Astrocyte (in vitro differentiated cells and primary cell): ENCODE results near the gene NSD1. TPM values are rescaled to one million over a fixed set of nuclear protein-coding genes. Genes with fewer than 3 reads are reported as not detected.

Experiments used
- DNase-seq: peaks from one replicate; pipeline ENCODE4 v3.0.0-alpha.2; 2010; ENCODE audit warnings: low read depth
- FAIRE-seq: peaks from 2 replicates; lab custom pipeline; 2011; peaks lifted over from hg19 to GRCh38; lab: Jason Lieb, UNC
- H2AFZ ChIP-seq: 2 replicates; pipeline ENCODE4 v1.6.0; 2012; ENCODE audit warnings: low read depth, low read length, inconsistent platforms
- H3K27ac ChIP-seq: 2 replicates; pipeline ENCODE4 v1.5.1; 2011; ENCODE audit warnings: low read depth, low read length, inconsistent platforms
- H3K27me3 ChIP-seq: 2 replicates; pipeline ENCODE4 v1.6.0; 2011; ENCODE audit warnings: low read length, inconsistent platforms; ENCODE audit not compliant: insufficient read depth
- H3K36me3 ChIP-seq: 2 replicates; pipeline ENCODE4 v1.5.1; 2011; ENCODE audit warnings: low read length, inconsistent platforms; ENCODE audit not compliant: insufficient read depth
- H3K4me1 ChIP-seq: 2 replicates; pipeline ENCODE4 v1.5.1; 2011; ENCODE audit warnings: low read length, inconsistent platforms; ENCODE audit not compliant: insufficient read depth
- H3K4me2 ChIP-seq: 2 replicates; pipeline ENCODE4 v1.6.0; 2012; ENCODE audit warnings: low read length, inconsistent platforms
- H3K4me3 ChIP-seq: 2 replicates; pipeline ENCODE4 v1.5.1; 2011; ENCODE audit warnings: low read depth, mild to moderate bottlenecking, low read length, inconsistent platforms; ENCODE audit not compliant: insufficient read depth
- H3K79me2 ChIP-seq: 2 replicates; pipeline ENCODE4 v1.6.0; 2012; ENCODE audit warnings: mild to moderate bottlenecking, low read length, inconsistent platforms; ENCODE audit not compliant: insufficient read depth
- H3K9ac ChIP-seq: 2 replicates; pipeline ENCODE4 v1.6.0; 2012; ENCODE audit warnings: mild to moderate bottlenecking, low read length, inconsistent platforms
- H3K9me3 ChIP-seq: 2 replicates; pipeline ENCODE4 v1.5.1; 2012; ENCODE audit warnings: low read depth, mild to moderate bottlenecking, low read length, inconsistent platforms; ENCODE audit not compliant: insufficient read depth
- H4K20me1 ChIP-seq: 2 replicates; pipeline ENCODE4 v1.6.0; 2012; ENCODE audit warnings: low read length, inconsistent platforms; ENCODE audit not compliant: insufficient read depth
- H3K27ac Mint-ChIP-seq: one replicate; pipeline ENCODE4 v1.8.0; 2021; ENCODE audit warnings: mild to moderate bottlenecking, mixed read lengths; ENCODE audit not compliant: unreplicated experiment
- H3K27me3 Mint-ChIP-seq: one replicate; pipeline ENCODE4 v1.8.0; 2021; ENCODE audit warnings: low read depth, mixed read lengths; ENCODE audit not compliant: unreplicated experiment
- H3K36me3 Mint-ChIP-seq: one replicate; pipeline ENCODE4 v1.8.0; 2021; ENCODE audit warnings: low read depth, mixed read lengths; ENCODE audit not compliant: unreplicated experiment
- H3K4me1 Mint-ChIP-seq: one replicate; pipeline ENCODE4 v1.8.0; 2021; ENCODE audit warnings: low read depth, mixed read lengths; ENCODE audit not compliant: unreplicated experiment
- H3K4me3 Mint-ChIP-seq: one replicate; pipeline ENCODE4 v1.8.0; 2021; ENCODE audit warnings: mild to moderate bottlenecking, moderate library complexity, mixed read lengths; ENCODE audit not compliant: unreplicated experiment
- H3K9me3 Mint-ChIP-seq: one replicate; pipeline ENCODE4 v1.8.0; 2021; ENCODE audit warnings: mild to moderate bottlenecking, mixed read lengths; ENCODE audit not compliant: unreplicated experiment
- CTCF ChIP-seq: IDR thresholded peaks from 2 replicates; pipeline ENCODE4 v1.5.1; 2011; ENCODE audit warnings: low read depth, mild to moderate bottlenecking, inconsistent platforms, low read length, moderate library complexity; ENCODE audit not compliant: insufficient read depth
- EZH2 ChIP-seq: IDR thresholded peaks from 2 replicates; pipeline ENCODE4 v1.6.1; 2012; ENCODE audit warnings: mild to moderate bottlenecking, low read length, inconsistent platforms; ENCODE audit not compliant: insufficient read depth
- total RNA-seq: library from RNA; stranded (reverse); gene quantifications from 2 replicates; pipeline ENCODE4 v1.2.1, GENCODE V29; 2021

Gene NSD1
- total RNA-seq, 1 donor from 2014 or later: 71.9 TPM

- no peaks in the 10 kb centered on the region for H4K20me1 ChIP-seq
- peaks cover 23% of the 10 kb centered on the region for H3K27me3 Mint-ChIP-seq
- no peak overlapping the region for H3K4me2 ChIP-seq
- H3K9me3 ChIP-seq: no peaks in the 10 kb centered on the region
- no peaks in the 10 kb centered on the region for H3K79me2 ChIP-seq
- peaks cover 3% of the 10 kb centered on the region for H3K36me3 Mint-ChIP-seq
- FAIRE-seq (no peak), DNase-seq (no peak)
- no peak overlapping the region for H3K27ac Mint-ChIP-seq
- peaks cover 5% of the 10 kb centered on the region for H3K4me1 Mint-ChIP-seq
- no peak overlapping the region for H2AFZ ChIP-seq
- H3K4me3 ChIP-seq: no peak overlapping the region
- H3K9me3 Mint-ChIP-seq: peaks cover 1% of the 10 kb centered on the region
- H3K36me3 ChIP-seq: no peaks in the 10 kb centered on the region
- H3K9ac ChIP-seq: no peak overlapping the region
- H3K4me1 ChIP-seq: peaks cover 5% of the 10 kb centered on the region
- H3K4me3 Mint-ChIP-seq: no peak overlapping the region
- TF ChIP-seq CTCF (no peak), EZH2 (no peak)
- no peak overlapping the region for H3K27ac ChIP-seq
- no peaks in the 10 kb centered on the region for H3K27me3 ChIP-seq
Measured at GRCh38 chr5:177090813-177091212, 42.8 kb upstream of the NSD1 start.

- no peak for FAIRE-seq
- no peak for DNase-seq
- no peak overlapping the region for H3K9ac ChIP-seq
- H3K4me2 ChIP-seq: no peak overlapping the region
- peaks cover 3% of the 10 kb centered on the region for H3K36me3 Mint-ChIP-seq
- H3K4me3 ChIP-seq: no peak overlapping the region
- peaks cover 5% of the 10 kb centered on the region for H3K4me1 Mint-ChIP-seq
- H3K9me3 ChIP-seq: no peaks in the 10 kb centered on the region
- H3K27ac ChIP-seq: no peak overlapping the region
- peaks cover 1% of the 10 kb centered on the region for H3K9me3 Mint-ChIP-seq
- no peaks in the 10 kb centered on the region for H3K36me3 ChIP-seq
- H4K20me1 ChIP-seq: no peaks in the 10 kb centered on the region
- no peak for TF ChIP-seq EZH2
- no peak for TF ChIP-seq CTCF
- peaks cover 23% of the 10 kb centered on the region for H3K27me3 Mint-ChIP-seq
- no peaks in the 10 kb centered on the region for H3K27me3 ChIP-seq
- H2AFZ ChIP-seq: no peak overlapping the region
- no peak overlapping the region for H3K27ac Mint-ChIP-seq
- no peak overlapping the region for H3K4me3 Mint-ChIP-seq
- H3K79me2 ChIP-seq: no peaks in the 10 kb centered on the region
- H3K4me1 ChIP-seq: peaks cover 5% of the 10 kb centered on the region
Measured at GRCh38 chr5:177091232-177091631, 42.3 kb upstream of the NSD1 start.

- Mint-ChIP-seq H3K27me3 (peaks cover 24% of the 10 kb centered on the region), H3K27ac (no peak overlapping the region), H3K4me1 (peaks cover 4% of the 10 kb centered on the region), H3K9me3 (peaks cover 1% of the 10 kb centered on the region), H3K36me3 (peaks cover 3% of the 10 kb centered on the region), H3K4me3 (no peak overlapping the region)
- H3K4me1 ChIP-seq: no peaks in the 10 kb centered on the region
- TF ChIP-seq EZH2 (no peak), CTCF (no peak)
- H3K4me2 ChIP-seq: no peak overlapping the region
- H3K4me3 ChIP-seq: no peak overlapping the region
- DNase-seq (no peak), FAIRE-seq (no peak)
- H3K9ac ChIP-seq: no peak overlapping the region
- H3K79me2 ChIP-seq: no peaks in the 10 kb centered on the region
- no peaks in the 10 kb centered on the region for H4K20me1 ChIP-seq
- H3K27ac ChIP-seq: no peak overlapping the region
- no peaks in the 10 kb centered on the region for H3K27me3 ChIP-seq
- no peak overlapping the region for H2AFZ ChIP-seq
- H3K9me3 ChIP-seq: no peaks in the 10 kb centered on the region
- H3K36me3 ChIP-seq: no peaks in the 10 kb centered on the region
Measured at GRCh38 chr5:177092178-177093081, 41.1 kb upstream of the NSD1 start.
